Erythroblast (primary cell): ENCODE measurements around the gene EDN3.

Experiments
- GATA1 ChIP-seq: IDR thresholded peaks from 2 replicates; pipeline ENCODE4 v1.6.1; 2011; ENCODE audit warnings: low read depth, mild to moderate bottlenecking, control low read depth, low read length, moderate library complexity
- POLR2A ChIP-seq: IDR thresholded peaks from 2 replicates; pipeline ENCODE4 v1.6.1; 2011; ENCODE audit warnings: mild to moderate bottlenecking, low read length

DNA sequence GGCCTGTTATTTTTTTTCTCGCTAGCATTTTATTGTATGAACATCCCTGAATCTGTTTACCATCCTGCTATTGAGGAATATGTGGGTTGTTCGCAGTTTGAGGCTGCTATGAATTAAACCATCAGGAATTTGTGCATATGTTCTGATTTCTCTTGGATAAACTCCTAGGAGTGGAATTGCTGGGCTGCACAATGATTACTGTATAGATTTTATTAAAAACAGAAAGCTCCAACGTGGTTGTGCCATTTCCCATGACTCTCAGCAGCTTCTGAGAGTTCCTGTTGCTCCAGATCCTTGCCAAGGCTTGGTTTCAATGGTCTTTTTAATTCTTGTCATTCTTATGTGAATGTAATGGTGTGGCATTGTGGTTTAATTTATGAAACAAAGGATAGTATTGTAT lies 75.1 kb downstream of the EDN3 start:
- TF ChIP-seq POLR2A: no peak
- no peak for TF ChIP-seq GATA1
